HCEC 1CT (cell line): ENCODE measurements around the gene SMG9.
"Not testable (repeated sequence)": the region's sequence is repeated elsewhere in the genome, so short reads cannot be mapped to it uniquely, and the experiment has no call there.

ENCODE experiments used
- DNase-seq: peaks from one replicate; pipeline ENCODE4 v3.0.0-alpha.2; 2017

The SMG9 gene

DNA sequence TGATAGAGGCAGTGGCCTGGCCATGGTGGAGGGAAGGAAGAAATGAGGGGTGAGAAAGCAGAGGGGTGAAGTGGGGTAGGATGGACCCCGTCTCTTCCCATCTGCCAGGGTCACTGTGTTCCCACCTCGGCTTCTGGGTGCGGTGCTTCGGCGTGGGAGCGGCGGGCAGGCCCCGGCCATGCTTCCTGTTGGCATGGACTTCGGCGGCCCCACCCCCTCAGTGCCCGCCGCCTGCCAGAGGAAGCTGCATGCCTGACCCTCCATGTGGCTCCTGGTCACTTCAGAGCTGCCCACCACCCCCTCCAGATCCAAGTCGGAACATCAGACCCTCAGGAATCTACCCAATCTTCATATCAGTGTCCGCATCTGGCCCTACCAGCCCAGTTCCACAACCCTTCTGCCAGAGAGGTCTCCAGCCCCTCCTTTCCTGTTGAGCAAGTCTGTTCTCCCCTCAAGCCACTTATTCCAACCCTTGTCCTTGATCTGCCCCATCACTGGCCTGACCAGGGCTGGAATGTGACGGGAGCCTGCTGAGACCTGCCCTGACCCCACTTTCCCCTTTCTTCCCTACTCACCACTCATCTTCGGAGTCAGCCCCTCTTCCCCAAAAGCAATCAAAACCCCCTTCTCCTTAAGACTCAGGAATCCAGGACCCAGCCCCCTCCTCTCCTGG is 24.5 kb upstream of the SMG9 start:
- no peak for DNase-seq

GRCh38 chr19:43778651-43779050 is 23.9 kb upstream of the SMG9 start:
- no peak for DNase-seq

GRCh38 chr19:43777163-43777695 is 22.5 kb upstream of the SMG9 start:
- DNase-seq, result no peak

GRCh38 chr19:43776286-43776685 is 21.5 kb upstream of the SMG9 start:
- DNase-seq, result no peak

DNA sequence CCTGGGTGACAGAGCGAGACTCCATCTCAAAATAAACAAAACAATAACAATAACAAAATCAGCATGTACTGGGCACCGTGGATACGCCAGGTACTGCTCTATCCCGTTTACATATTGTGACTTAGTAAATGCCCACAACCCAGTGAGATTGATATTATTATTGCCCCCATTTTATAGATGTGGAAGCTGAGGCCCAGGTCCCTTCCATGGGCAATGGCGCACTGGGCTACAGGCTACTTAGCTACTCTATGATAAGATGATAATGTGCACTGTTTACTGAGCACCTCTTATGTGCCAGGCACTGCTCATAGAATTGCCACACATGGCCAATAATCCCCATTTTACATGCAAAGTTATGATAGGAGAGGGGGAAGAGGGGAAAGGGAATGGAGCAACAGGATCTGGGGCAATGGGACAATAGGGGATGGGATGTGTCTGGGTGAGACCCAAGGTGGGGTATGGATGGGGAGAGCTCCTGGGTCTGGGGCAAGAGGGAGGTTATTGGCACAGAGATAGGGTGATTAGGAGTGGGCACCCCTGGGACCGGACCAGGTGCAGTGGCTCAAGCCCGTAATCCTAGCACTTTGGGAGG is 20.6 kb upstream of the SMG9 start:
- no peak for DNase-seq

- not testable (repeated sequence) for DNase-seq
Measured at GRCh38 chr19:43774940-43775258, 20.1 kb upstream of the SMG9 start.

GRCh38 chr19:43774103-43774939 is 19.6 kb upstream of the SMG9 start:
- DNase-seq, result peak; percentile 70

DNA sequence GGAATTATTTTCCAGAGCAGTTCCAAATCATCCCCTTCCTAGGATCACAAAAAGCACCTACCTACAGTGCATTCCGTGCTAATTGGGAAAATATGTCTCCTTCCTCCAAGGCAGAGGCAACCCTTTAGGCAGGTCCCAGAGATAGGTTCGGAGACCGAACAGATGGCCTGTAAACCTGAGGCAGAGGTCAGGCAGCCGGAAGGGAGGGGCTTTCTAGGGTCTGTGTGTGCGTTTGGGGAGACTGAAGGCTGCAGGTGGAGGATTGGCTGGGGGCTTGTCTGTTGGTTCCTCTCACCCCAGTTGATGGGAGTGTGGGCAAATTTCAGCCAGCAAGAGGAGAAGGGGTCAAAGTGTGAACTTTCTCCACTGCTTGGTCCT is 19.0 kb upstream of the SMG9 start:
- no peak for DNase-seq

- DNase-seq, result no peak
Measured at GRCh38 chr19:43769256-43769655, 14.5 kb upstream of the SMG9 start.

DNA sequence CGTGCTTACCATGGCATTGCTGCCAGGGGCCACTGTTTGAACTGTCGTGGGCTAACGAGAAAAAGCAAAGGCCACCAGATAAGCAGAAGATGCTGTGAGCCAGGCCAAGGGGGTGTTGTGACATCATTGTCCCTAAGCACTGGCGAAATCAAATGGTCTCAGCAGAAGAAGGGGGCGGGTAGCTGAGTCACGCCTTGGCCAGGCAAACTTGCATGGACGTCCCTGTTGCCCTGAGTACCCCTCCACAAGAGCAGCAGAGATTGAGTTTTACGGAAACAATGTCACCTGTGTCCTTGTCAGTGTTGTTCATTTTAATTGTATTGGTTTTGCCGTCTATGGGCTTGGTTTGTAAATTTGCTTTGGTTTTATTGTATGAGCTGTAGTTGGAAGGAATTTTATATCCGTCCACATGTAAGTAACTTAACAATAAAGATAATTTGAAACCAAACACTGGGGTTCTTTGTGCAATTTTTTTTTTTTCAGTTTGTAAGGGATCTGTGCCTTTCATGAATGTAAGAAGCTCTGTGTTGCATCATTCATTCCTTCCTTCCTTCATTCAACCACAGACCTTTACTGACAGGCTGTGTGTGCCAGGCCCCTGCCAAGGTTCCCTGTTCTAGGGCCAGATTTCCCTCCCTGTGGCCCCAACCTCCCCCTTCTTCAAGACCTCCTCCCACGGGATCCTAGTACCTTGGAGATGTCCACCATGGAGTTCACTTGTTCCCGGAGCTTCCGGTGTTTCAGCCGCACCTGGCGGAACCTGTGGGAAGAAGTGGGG is 13.7 kb upstream of the SMG9 start:
- no peak for DNase-seq

DNA sequence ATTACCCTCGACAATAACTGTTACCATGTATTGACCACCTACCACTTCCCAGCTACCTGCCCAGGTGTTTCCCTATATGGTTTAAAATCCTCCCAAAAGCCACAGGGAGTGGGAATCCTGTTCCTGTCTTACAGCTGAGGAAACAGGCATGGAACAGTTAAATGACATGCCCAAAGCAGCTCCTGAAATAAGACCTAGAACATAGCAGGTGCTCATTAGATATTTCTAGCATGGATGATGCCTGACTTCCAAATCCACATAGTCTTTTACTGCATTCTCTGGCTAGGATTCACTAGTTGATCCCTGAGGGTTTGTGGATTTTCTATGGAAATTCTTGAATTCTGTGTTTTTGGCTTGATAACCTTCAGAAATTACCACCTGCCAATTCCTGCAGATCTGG is 13.1 kb upstream of the SMG9 start:
- DNase-seq, result no peak

DNA sequence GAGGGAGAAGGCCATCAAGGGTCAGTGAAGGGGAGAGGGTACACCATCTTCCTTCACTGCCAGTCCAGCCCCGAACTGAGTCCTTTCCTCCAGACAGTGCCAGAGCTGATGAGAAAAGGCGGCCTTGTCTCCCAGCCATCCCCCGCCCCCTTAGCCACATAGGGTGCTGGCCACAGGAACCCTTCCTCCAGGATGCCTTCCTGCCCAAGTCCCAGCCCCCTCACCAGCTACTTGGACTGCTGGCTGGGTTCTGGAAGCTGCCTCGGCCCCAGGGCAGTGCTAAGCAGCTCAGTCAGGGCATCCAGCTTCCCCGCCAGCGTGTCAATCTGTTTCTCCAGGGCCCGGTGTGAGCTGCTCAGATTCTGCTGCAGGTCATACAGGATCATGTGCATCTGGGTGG is 12.6 kb upstream of the SMG9 start:
- DNase-seq, result no peak

GRCh38 chr19:43766755-43767043 is 11.9 kb upstream of the SMG9 start:
- DNase-seq, result no peak

- peak; percentile 99 for DNase-seq
Measured at GRCh38 chr19:43765109-43765876, 10.5 kb upstream of the SMG9 start.

- not testable (repeated sequence) for DNase-seq
Measured at GRCh38 chr19:43764684-43765083, 9.9 kb upstream of the SMG9 start.

- peak; percentile 32 for DNase-seq
Measured at GRCh38 chr19:43763473-43763939, 8.7 kb upstream of the SMG9 start.

DNA sequence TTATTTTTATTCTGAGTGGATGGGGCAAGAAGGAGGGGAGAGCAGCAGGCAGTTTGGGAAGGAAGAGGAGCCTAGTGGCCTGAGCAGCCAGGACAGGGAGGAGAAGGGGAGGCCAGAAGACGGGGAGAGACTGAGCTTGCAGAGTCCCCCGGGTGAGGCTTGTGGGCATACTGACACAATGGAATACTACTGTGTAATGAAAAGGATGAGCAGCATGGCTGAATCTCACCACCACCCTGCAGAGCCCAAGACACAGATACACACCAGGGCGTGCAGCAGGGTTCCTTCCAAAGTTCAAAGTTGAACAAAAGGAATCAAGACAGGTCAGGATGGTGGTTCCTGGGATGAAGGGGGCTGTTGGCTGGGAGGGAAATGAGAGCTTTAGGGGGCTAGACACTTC is 8.1 kb upstream of the SMG9 start:
- no peak for DNase-seq

DNA sequence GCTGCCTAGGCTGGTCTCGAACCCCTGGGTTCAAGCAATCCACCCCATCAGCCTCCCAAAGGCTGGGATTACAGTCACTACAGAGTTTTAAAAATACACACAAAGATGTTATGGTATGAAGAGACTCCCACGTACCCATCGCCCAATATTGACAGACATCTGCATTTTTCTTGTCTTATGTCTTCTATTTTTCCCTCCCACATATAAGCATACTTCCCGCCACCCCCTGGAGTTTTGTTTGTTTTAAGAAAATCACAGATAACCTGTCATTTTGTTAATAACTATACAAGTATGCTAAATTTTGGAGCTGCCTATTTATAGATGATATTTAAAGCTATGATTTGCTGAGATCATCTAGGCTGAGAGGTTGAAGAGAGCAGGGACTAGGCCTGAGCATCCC is 6.2 kb upstream of the SMG9 start:
- DNase-seq, result no peak

GRCh38 chr19:43759515-43759914 is 4.8 kb upstream of the SMG9 start:
- peak; percentile 94 for DNase-seq

DNA sequence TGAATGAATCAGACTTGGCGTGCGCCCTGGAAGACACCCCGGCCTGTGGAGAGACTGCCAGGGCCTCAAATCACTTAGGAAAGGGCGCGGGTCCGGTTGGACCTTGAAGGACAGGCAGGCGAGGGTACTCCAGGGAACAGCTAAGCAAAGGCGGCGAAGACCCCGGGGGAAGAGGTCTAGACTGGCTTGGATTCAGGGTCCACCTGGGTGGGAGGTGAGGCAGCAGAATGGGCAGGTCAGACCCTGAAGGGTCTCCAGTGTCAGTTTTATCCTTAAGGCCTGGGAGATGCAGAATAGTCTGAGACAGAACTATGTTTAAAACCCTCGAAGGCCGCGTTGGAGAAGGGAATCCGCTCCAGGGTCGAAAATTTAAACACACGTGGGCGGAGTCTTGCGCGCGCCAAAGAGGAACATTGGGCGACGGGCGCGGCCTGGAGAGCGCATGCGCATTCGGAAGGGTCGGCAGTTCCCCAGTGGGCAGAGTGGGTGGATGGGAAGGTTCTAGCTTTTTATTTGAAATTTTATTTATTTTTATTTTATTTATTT is 567 bp upstream of the SMG9 start:
- peak; percentile 26 for DNase-seq

DNA sequence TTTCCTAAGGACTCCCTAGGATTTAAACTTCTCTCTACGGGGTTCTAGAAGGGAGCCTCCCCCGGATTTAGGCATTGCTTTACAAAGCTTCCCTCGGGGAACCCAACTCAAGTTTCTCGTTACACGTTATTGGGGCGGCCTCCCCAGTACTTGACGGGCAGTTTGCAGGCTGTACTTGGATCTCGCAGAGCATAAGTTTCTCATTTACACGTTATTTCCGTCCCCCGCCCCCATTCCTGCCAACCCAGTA is 584 bp downstream of the SMG9 start:
- DNase-seq, result no peak

GRCh38 chr19:43752287-43752875 is 2.4 kb downstream of the SMG9 start:
- no peak for DNase-seq
